Measurements from ENCODE around the gene SH3RF3.
"Not testable (repeated sequence)": the region's sequence is repeated elsewhere in the genome, so short reads cannot be mapped to it uniquely, and the experiment has no call there.

SH3RF3 gene

DNA sequence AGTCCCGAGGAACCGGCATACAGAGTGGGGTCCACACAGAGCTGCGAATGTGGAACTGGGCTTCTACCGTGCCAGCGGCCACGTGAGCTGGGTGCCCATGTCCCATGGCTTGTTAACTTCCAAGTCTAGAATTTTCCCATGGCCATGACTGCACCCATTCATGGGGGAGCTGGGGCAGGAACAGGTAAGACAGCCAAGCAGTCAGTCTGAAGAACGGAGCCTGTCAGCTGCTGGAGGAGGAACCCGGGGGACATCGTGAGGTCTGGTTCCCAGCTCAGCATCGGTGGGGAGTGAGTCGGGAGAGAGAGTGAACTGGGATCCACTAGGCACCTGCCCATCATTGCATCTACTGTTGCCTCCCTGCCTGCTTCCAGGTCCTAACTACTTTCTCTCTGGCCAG lies 86.9 kb downstream of the SH3RF3 start:
- TF ChIP-seq, protein P1, sequence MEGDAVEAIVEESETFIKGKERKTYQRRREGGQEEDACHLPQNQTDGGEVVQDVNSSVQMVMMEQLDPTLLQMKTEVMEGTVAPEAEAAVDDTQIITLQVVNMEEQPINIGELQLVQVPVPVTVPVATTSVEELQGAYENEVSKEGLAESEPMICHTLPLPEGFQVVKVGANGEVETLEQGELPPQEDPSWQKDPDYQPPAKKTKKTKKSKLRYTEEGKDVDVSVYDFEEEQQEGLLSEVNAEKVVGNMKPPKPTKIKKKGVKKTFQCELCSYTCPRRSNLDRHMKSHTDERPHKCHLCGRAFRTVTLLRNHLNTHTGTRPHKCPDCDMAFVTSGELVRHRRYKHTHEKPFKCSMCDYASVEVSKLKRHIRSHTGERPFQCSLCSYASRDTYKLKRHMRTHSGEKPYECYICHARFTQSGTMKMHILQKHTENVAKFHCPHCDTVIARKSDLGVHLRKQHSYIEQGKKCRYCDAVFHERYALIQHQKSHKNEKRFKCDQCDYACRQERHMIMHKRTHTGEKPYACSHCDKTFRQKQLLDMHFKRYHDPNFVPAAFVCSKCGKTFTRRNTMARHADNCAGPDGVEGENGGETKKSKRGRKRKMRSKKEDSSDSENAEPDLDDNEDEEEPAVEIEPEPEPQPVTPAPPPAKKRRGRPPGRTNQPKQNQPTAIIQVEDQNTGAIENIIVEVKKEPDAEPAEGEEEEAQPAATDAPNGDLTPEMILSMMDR (IDR thresholded peaks at IDR 0.05; ENCODE audit: low read depth, low read length, missing control alignments), result no peak
- H3K4me3 ChIP-seq (ENCODE audit: low read depth, low read length), result no peak overlapping the region
- DNase-seq (ENCODE audit: low read depth), result no peak

DNA sequence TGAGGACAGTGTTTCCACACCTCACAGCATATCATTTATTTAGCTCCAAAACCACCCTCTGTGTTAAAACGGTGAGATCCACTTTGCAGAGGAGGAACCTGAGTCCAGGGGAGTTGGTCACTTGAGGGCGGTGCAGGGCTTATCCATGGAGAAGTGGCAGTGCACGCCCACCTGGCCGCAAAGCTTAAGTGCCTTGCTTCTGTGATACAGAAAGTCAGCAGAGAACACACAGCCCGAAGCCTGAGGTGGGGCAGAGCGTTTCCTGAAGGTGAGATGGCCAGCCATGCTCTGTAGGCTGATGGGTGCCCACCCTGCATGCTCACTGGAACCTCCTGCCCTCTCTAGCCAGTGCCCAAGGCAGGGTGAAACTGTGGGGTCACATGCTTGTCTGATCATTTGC lies 87.3 kb downstream of the SH3RF3 start:
- TF ChIP-seq, protein P1 (IDR thresholded peaks at IDR 0.05; ENCODE audit: low read depth, low read length, missing control alignments), result no peak
- no peak overlapping the region for H3K4me3 ChIP-seq (ENCODE audit: low read depth, low read length)
- DNase-seq (ENCODE audit: low read depth), result no peak

DNA sequence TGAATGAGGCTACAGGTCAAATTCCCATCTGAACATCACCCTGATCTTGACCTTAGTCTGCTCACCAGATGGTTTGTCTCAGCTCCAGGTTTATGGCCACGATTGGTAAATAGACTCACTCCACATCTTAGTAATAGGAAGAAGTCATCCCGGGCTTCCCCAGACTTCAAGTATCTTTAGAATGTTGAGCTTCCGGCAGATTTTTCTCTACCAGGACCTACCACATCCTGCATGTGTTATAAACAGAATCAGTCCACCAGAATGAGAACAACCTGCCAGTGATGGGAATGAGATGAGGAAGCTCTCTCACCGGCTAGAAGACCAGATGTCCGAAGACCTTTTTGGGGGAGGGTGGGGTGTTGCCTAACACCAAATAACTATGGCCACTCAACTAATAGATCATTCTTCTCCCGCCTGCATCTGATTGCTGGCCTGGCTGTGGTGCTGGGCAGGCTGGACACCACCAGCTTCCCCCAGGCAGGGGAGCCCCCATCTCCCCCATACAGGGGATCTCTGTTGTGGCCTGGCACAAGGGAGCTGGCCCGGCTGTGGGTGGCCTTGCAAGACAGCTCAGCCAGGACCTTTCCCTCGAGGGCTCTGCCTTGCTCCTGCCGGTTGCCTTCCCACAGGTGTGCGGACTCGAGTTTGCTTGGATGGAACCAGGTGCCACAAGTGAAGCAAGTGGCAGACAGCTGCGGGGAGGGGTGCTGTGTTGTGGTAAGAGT lies 88.5 kb downstream of the SH3RF3 start:
- no peak overlapping the region for H3K4me3 ChIP-seq (ENCODE audit: low read depth, low read length)
- DNase-seq (ENCODE audit: low read depth), result no peak
- TF ChIP-seq, protein P1 (IDR thresholded peaks at IDR 0.05; ENCODE audit: low read depth, low read length, missing control alignments), result no peak

DNA sequence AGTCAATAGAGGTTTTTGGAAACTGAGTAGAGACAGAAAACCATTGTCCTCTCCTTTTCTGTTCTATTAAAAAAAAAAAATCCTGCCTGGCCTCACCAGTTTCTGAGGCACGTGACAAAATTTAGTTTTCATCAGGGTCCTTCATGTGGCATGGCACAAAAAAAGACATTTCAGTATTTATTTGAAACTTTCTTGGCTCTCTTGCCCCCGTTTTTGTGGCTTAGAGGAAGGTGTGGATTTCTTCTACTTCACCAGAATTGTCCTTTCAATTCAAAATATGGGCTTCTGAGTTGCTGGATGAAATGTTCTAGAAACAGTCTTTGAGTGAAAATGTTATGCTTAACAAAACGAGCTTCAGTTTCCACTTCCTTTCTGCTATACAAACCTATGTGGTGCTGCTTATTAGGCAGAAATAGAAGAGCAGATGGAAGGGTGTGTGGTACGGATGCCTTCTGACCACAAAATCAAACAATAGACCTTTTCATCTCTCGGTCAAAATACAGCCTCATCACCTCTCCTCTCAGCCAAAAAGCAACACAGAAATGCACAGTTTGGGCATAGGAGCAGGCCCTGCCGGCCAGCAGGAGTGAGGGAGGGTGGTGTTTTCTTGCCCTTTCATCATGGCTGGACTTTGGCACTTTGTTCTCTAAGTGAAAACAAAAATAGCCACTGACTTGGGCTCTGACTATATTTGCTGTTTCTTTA lies 89.2 kb downstream of the SH3RF3 start:
- H3K4me3 ChIP-seq (ENCODE audit: low read depth, low read length), result no peak overlapping the region
- TF ChIP-seq, protein P1 (IDR thresholded peaks at IDR 0.05; ENCODE audit: low read depth, low read length, missing control alignments), result no peak
- no peak for DNase-seq (ENCODE audit: low read depth)

DNA sequence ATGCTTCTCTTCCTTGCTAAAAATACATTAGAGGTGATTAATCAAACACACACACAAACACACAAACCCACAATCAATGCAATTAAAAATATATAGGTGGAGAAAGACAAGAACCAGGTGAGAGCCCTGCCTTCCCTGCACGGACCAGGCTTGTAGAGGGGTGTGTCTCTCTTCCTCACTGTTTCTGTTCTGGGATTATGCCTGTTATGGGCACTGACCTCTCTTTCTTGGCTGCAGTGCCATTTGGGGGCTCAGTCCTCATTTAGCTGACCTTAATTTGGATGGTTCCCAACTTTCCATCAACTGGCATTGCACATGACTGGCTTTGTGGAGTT lies 89.8 kb downstream of the SH3RF3 start:
- no peak for DNase-seq (ENCODE audit: low read depth)
- no peak overlapping the region for H3K4me3 ChIP-seq (ENCODE audit: low read depth, low read length)
- TF ChIP-seq, protein P1 (IDR thresholded peaks at IDR 0.05; ENCODE audit: low read depth, low read length, missing control alignments), result no peak

DNA sequence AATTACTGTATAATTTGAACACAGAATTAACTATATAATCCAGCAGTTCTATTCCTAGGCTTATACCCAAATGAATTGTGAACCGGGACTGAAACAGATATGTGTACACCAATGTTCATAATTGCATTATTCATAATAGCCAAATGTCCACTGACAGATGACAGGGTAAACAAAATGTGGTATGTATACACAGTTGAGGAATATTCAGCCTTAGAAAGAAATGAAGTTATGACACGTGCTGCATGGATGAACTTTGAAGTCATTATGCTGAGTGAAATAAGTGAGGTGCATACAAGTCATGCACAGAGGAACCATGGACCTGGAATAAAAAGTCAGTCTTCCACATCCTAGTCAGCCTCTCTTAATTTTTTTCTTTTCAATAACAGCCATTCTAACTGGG lies 91.9 kb downstream of the SH3RF3 start:
- H3K4me3 ChIP-seq (ENCODE audit: low read depth, low read length), result no peak overlapping the region
- TF ChIP-seq, protein P1 (IDR thresholded peaks at IDR 0.05; ENCODE audit: low read depth, low read length, missing control alignments), result no peak
- no peak for DNase-seq (ENCODE audit: low read depth)

DNA sequence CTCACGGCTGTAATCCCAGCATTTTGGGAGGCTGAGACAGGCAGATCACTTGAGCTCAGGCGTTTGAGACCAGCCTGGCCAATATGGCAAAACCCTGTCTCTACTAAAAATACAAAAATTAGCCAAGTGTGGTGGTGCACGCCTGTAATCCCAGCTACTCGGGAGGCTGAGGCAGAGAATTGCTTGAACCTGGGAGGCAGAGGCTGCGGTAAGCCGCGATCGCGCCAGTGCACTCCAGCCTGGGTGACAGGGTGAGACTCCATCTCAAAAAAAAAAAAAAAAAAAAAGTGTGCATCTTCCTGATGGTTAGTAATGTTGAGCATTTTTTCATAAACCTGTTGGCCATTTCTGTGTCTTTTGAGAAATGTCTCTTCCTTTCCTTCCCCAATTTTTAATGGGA lies 92.3 kb downstream of the SH3RF3 start:
- DNase-seq (ENCODE audit: low read depth), result not testable (repeated sequence)

More for the DNA sequence above, 92.3 kb downstream of the SH3RF3 start:
- not testable (repeated sequence) for H3K4me3 ChIP-seq (ENCODE audit: low read depth, low read length)
